Endothelial cell of umbilical vein (primary cell): ENCODE data around the gene PCDHGB4. TPM values are rescaled to one million over a fixed set of nuclear protein-coding genes. Genes with fewer than 3 reads are reported as not detected.
A peak's percentile ranks its signal among the peaks of the same experiment; 100 is the strongest.

ENCODE experiments used
- BruUV-seq: library from RNA; stranded (reverse); fragments of 400-500 nt; replicated peaks from 2 replicates; lab custom pipeline; 2021; lab: Mats Ljungman, UMichigan
- CTCF ChIA-PET: fragments of 300-600, 350-600 bp; sonication (Branson Sonifier 250); formaldehyde crosslinking; loops from one replicate; lab custom pipeline; 2021; ENCODE audit warnings: antibody characterized with exemption, inconsistent platforms; lab: Charles Lee
- POLR2A ChIA-PET: fragments of 300-600, 350-600 bp; sonication (Branson Sonifier 250); formaldehyde crosslinking; loops from one replicate; lab custom pipeline; 2021; ENCODE audit warnings: antibody characterized with exemption, inconsistent platforms; lab: Charles Lee
- DNase-seq: peaks from one replicate; pipeline ENCODE4 v3.0.0-alpha.2; 2011; ENCODE audit warnings: low read depth, low spot score
- FAIRE-seq: peaks from 2 replicates; lab custom pipeline; 2011; peaks lifted over from hg19 to GRCh38; lab: Jason Lieb, UNC
- H2AFZ ChIP-seq: 2 replicates; pipeline ENCODE4 v1.6.0; 2012; ENCODE audit warnings: low read depth, low read length, control low read depth, inconsistent platforms
- H3K27ac ChIP-seq: 2 replicates; pipeline ENCODE4 v1.5.1; 2011; ENCODE audit warnings: low read depth, mild to moderate bottlenecking, control low read depth, low read length, moderate library complexity; ENCODE audit not compliant: insufficient read depth
- H3K27me3 ChIP-seq, 2 experiments: 2 replicates each; pipeline versions ENCODE4 v1.6.0 to v1.6.1; 2011; ENCODE audit warnings: low read length in 2 of 2, mixed read lengths in 1 of 2; ENCODE audit not compliant: control insufficient read depth in 2 of 2, insufficient read depth in 2 of 2
- H3K36me3 ChIP-seq, 2 experiments: 2 replicates in 1 of 2; 3 replicates in 1 of 2; pipeline ENCODE4 v1.5.1; 2011; ENCODE audit warnings: low read length in 2 of 2, mild to moderate bottlenecking in 1 of 2, moderate library complexity in 1 of 2; ENCODE audit not compliant: control insufficient read depth in 2 of 2, insufficient read depth in 2 of 2; ENCODE audit errors: extremely low read depth in 1 of 2
- H3K4me1 ChIP-seq: 3 replicates; pipeline ENCODE4 v1.5.1; 2011; ENCODE audit warnings: mild to moderate bottlenecking, low read length; ENCODE audit not compliant: control insufficient read depth, insufficient read depth; ENCODE audit errors: extremely low read depth
- H3K4me2 ChIP-seq: 2 replicates; pipeline ENCODE4 v1.6.1; 2011; ENCODE audit warnings: low read length, control low read depth, mixed read lengths; ENCODE audit not compliant: insufficient read depth
- H3K4me3 ChIP-seq, 3 experiments: fragments of 200-600 bp in 1 of 3; sonication (generic), shearing (Covaris generic) in 1 of 3; replicated peaks in 1 of 3; 2 replicates each; pipeline ENCODE4 v1.5.1; 2011 to 2016; ENCODE audit warnings: control low read depth in 3 of 3, low read length in 3 of 3, mild to moderate bottlenecking in 2 of 3, inconsistent platforms in 1 of 3, low read depth in 1 of 3, moderate library complexity in 1 of 3; ENCODE audit not compliant: insufficient read depth in 1 of 3
- H3K79me2 ChIP-seq: 2 replicates; pipeline ENCODE4 v1.6.0; 2012; ENCODE audit warnings: low read length, inconsistent platforms; ENCODE audit not compliant: control insufficient read depth, insufficient read depth
- H3K9ac ChIP-seq: replicated peaks from 2 replicates; pipeline ENCODE3; 2011; ENCODE audit warnings: low read length, control low read depth; ENCODE audit not compliant: insufficient read depth; ENCODE audit errors: extremely low read depth
- H3K9me1 ChIP-seq: replicated peaks from 3 replicates; pipeline ENCODE4 v1.6.0; 2011; ENCODE audit warnings: mild to moderate bottlenecking, low read length; ENCODE audit not compliant: control insufficient read depth, insufficient read depth; ENCODE audit errors: extremely low read depth
- H3K9me3 ChIP-seq: replicated peaks from 2 replicates; pipeline ENCODE4 v1.5.1; 2012; ENCODE audit warnings: low read length, inconsistent platforms; ENCODE audit not compliant: control insufficient read depth, insufficient read depth
- H4K20me1 ChIP-seq: replicated peaks from 2 replicates; pipeline ENCODE3; 2011; ENCODE audit warnings: mild to moderate bottlenecking, low read length; ENCODE audit not compliant: control insufficient read depth, insufficient read depth; ENCODE audit errors: extremely low read depth
- POLR2A ChIP-seq: IDR thresholded peaks from 2 replicates; pipeline ENCODE4 v1.6.1; 2012; ENCODE audit warnings: low read depth, mild to moderate bottlenecking, control low read depth, low read length
- POLR2AphosphoS5 ChIP-seq: IDR thresholded peaks from 2 replicates; pipeline ENCODE4 v1.6.1; 2012; ENCODE audit warnings: low read depth, mild to moderate bottlenecking, control low read depth, low read length, moderate library complexity; ENCODE audit not compliant: insufficient read depth
- dilution Hi-C: fragments of 300-500 bp; cut with MboI; formaldehyde crosslinking; loops from one replicate; pipeline ENCODE4 v1.15.0; 2019; ENCODE audit warnings: low sequenced_read_pairs; ENCODE audit not compliant: extremely low pct_ligation_motif_present
- intact Hi-C: fragments of 100-400 bp; cut with micrococcal nuclease; formaldehyde crosslinking; loops from one replicate; pipeline ENCODE4 v1.10.0; 2022
- polyA plus RNA-seq, 4 experiments: library from polyadenylated mRNA; depleted of rRNA in 3 of 4; stranded (reverse) in 3 of 4; unstranded in 1 of 4; fragments of >200 nt; gene quantifications; 2 replicates each; pipeline versions ENCODE4 v1.2.1 to v1.2.3, GENCODE V29; 2011 to 2012; ENCODE audit warnings: missing spikeins in 1 of 4
- total RNA-seq: library from RNA; stranded (reverse); gene quantifications from 2 replicates; pipeline ENCODE4 v1.2.3, GENCODE V29; 2021
- TF ChIP-seq, protein P1 (sequence below), 2 donors: IDR thresholded peaks; 1 replicate in 1 of 2; 2 replicates in 1 of 2; pipeline ENCODE4 v1.5.1; 2011; ENCODE audit warnings: low read length in 2 of 2, mild to moderate bottlenecking in 2 of 2, moderate library complexity in 2 of 2, control low read depth in 1 of 2, inconsistent platforms in 1 of 2, low read depth in 1 of 2; ENCODE audit not compliant: insufficient read depth in 1 of 2; ENCODE audit errors: extremely low read depth in 1 of 2

The PCDHGB4 gene
- total and polyA plus RNA-seq, 2 donors (not counting 3 experiments of a cell fraction or from before 2014, with no cell fraction given): 6.5 to 6.9 TPM

DNA sequence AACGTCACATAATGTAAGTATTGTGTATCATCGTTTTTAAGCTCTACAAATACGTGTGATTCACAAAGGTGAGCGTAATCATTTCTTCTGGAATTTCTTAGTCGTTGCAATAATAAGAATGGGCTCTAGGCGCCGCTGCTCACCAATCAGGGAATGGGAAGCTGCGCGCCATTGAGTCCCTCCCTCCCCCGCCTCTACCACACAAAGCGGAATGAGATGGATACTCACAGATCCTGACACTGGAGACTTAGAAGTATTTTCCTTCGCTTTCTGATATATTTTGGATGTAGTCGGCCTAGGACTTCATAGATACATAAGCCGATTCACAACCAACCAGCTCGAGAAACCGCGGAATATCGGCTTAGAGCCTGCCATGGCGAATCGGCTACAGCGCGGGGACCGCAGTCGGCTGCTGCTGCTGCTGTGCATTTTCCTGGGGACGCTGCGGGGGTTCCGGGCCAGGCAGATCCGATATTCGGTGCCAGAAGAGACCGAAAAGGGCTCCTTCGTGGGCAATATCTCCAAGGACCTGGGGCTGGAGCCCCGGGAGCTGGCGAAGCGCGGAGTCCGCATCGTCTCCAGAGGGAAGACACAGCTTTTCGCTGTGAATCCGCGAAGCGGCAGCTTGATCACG, 33.5 kb downstream of the PCDHGB4 start, which contains the start of gene PCDHGA11:
Gene PCDHGA11 (plus strand): TSS at position 197 of the 634 bp plus-strand sequence. CDS start 177 bp downstream, at position 374.
- Histone ChIP-seq H3K9ac (peak within 1 kb of the TSS; percentile 60), H3K9me3 (peaks cover 8% of the 10 kb centered on the region), H3K4me1 (peaks cover 15% of the 10 kb centered on the region), H4K20me1 (no peaks in the 10 kb centered on the region), H3K4me2 (peak within 1 kb of the TSS; percentile 90), H3K79me2 (no peaks in the 10 kb centered on the region), H3K27me3 (peaks cover 40 to 84% of the 10 kb centered on the region in 2 experiments), H3K36me3 (no peaks in the 10 kb centered on the region), H3K27ac (no peak within 1 kb of the TSS), H3K4me3 (peak within 1 kb of the TSS; percentile 39 to 83 (median 66)), H2AFZ (peak within 1 kb of the TSS; percentile 84), H3K9me1 (no peaks in the 10 kb centered on the region)
- intact Hi-C loops: loop anchor here (1.0 to 5.0 kb wide), 4 partner anchors 9 to 103 kb away; partner anchors contain the start of genes PCDHGA12, PCDHGA6 and PCDHGB3
- POLR2A ChIA-PET: interaction anchor here (1.9 to 2.2 kb wide), 2 partner anchors 9 to 137 kb away, joined by 8 read pairs; partner anchors contain the start of gene PCDHGA12
- TF ChIP-seq, protein P1, sequence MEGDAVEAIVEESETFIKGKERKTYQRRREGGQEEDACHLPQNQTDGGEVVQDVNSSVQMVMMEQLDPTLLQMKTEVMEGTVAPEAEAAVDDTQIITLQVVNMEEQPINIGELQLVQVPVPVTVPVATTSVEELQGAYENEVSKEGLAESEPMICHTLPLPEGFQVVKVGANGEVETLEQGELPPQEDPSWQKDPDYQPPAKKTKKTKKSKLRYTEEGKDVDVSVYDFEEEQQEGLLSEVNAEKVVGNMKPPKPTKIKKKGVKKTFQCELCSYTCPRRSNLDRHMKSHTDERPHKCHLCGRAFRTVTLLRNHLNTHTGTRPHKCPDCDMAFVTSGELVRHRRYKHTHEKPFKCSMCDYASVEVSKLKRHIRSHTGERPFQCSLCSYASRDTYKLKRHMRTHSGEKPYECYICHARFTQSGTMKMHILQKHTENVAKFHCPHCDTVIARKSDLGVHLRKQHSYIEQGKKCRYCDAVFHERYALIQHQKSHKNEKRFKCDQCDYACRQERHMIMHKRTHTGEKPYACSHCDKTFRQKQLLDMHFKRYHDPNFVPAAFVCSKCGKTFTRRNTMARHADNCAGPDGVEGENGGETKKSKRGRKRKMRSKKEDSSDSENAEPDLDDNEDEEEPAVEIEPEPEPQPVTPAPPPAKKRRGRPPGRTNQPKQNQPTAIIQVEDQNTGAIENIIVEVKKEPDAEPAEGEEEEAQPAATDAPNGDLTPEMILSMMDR (IDR thresholded peaks at IDR 0.05; ENCODE audit: extremely low read depth in 1 of 2, insufficient read depth in 1 of 2, low read depth in 1 of 2, low read length in 2 of 2): peak; percentile 53 to 71
- no peak for TF ChIP-seq POLR2A
- TF ChIP-seq POLR2AphosphoS5: no peak
- CTCF ChIA-PET: interaction anchor here (0.6 to 11.3 kb wide), 40 partner anchors 8 to 212 kb away, joined by 3 to 335 read pairs (median 6); partner anchors contain the start of genes DIAPH1, PCDHB12, PCDHGA1 and PCDHGA10
- FAIRE-seq (peak; percentile 71), DNase-seq (peak; percentile 78)
- dilution Hi-C loops: no loop called here
- TSS peak; percentile 41 for BruUV-seq
